HG03039 (cell line): ENCODE data around the gene TMEM223.
"Not testable (repeated sequence)": the region's sequence is repeated elsewhere in the genome, so short reads cannot be mapped to it uniquely, and the experiment has no call there.

Experiments used
- ATAC-seq: cut with Tn5 transposase; IDR thresholded peaks from one replicate; pipeline ENCODE4 v1.9.1; 2021; ENCODE audit warnings: mild to moderate bottlenecking, moderate library complexity; ENCODE audit not compliant: unreplicated experiment

Gene TMEM223

GRCh38 chr11:62791501-62792201 lies at the start of gene TMEM223:
Gene TMEM223 (minus strand): TSS chr11:62792006. CDS start chr11:62791994, 12 bp downstream.
- peak; percentile 55 for ATAC-seq

- not testable (repeated sequence) for ATAC-seq
These were observed 49.0 kb upstream of the TMEM223 start for GRCh38 chr11:62840721-62841360.

GRCh38 chr11:62839050-62839945 lies 47.5 kb upstream of the TMEM223 start, which contains the start of gene WDR74:
Gene WDR74 (minus strand): TSS chr11:62839590. CDS start chr11:62839570, 20 bp downstream.
- ATAC-seq, result peak; percentile 40

- ATAC-seq, result no peak
These were observed 43.5 kb upstream of the TMEM223 start for GRCh38 chr11:62835336-62835735.

GRCh38 chr11:62832336-62833234 lies 40.8 kb upstream of the TMEM223 start, which contains the start of gene TEX54:
Gene TEX54 (minus strand): TSS chr11:62832841.
- ATAC-seq, result no peak

- ATAC-seq, result peak; percentile 78
These were observed 39.9 kb upstream of the TMEM223 start, which contains the start of gene STX5 for GRCh38 chr11:62831520-62832335. Gene STX5 (minus strand): TSS chr11:62832051. CDS start chr11:62831243, 808 bp downstream.

GRCh38 chr11:62830904-62831519 lies 39.2 kb upstream of the TMEM223 start:
- ATAC-seq, result no peak

GRCh38 chr11:62828130-62828529 lies 36.3 kb upstream of the TMEM223 start:
- ATAC-seq, result not testable (repeated sequence)

GRCh38 chr11:62823677-62824076 lies 31.9 kb upstream of the TMEM223 start:
- no peak for ATAC-seq

- ATAC-seq, result no peak
These were observed 25.3 kb upstream of the TMEM223 start for GRCh38 chr11:62817129-62817528.

- no peak for ATAC-seq
These were observed 24.8 kb upstream of the TMEM223 start for GRCh38 chr11:62816557-62816956.

- ATAC-seq, result no peak
These were observed 19.9 kb upstream of the TMEM223 start for GRCh38 chr11:62811659-62812058.

GRCh38 chr11:62810748-62811147 lies 18.9 kb upstream of the TMEM223 start:
- no peak for ATAC-seq

- ATAC-seq, result no peak
These were observed 14.9 kb upstream of the TMEM223 start for GRCh38 chr11:62806611-62807121.

- no peak for ATAC-seq
These were observed 14.2 kb upstream of the TMEM223 start for GRCh38 chr11:62805961-62806441.

- peak; percentile 77 for ATAC-seq
These were observed 13.5 kb upstream of the TMEM223 start, which contains the start of gene NXF1 for GRCh38 chr11:62805076-62805892. Gene NXF1 (minus strand): TSS chr11:62805440. CDS start chr11:62805356, 84 bp downstream.

GRCh38 chr11:62804310-62805075 lies 12.7 kb upstream of the TMEM223 start:
- ATAC-seq, result peak; percentile 13
